Nephron (organoid): ENCODE data around the gene ZNF740.
A peak's percentile ranks its signal among the peaks of the same experiment; 100 is the strongest.

Experiments
- H3K27ac Mint-ChIP-seq, 3 experiments: 2 replicates each; pipeline ENCODE4 v1.8.0; 2020; ENCODE audit warnings: mixed read lengths in 3 of 3, mild to moderate bottlenecking in 2 of 3, moderate library complexity in 1 of 3
- H3K27me3 Mint-ChIP-seq: 2 replicates; pipeline ENCODE4 v1.8.0; 2021; ENCODE audit warnings: low read depth, mild to moderate bottlenecking, moderate library complexity, mixed read lengths
- H3K36me3 Mint-ChIP-seq: 2 replicates; pipeline ENCODE4 v1.8.0; 2020; ENCODE audit warnings: low read depth, mixed read lengths
- H3K4me1 Mint-ChIP-seq: 2 replicates; pipeline ENCODE4 v1.8.0; 2020; ENCODE audit warnings: mixed read lengths
- H3K4me3 Mint-ChIP-seq, 3 experiments: 2 replicates each; pipeline ENCODE4 v1.8.0; 2020; ENCODE audit warnings: mild to moderate bottlenecking in 3 of 3, mixed read lengths in 3 of 3, moderate library complexity in 2 of 3
- H3K9me3 Mint-ChIP-seq: 2 replicates; pipeline ENCODE4 v1.8.0; 2020; ENCODE audit warnings: mixed read lengths
- CTCF ChIP-seq, 3 experiments: fragments of 200-600 bp; sonication (generic); IDR thresholded peaks; one replicate each; pipeline ENCODE4 v1.5.0; 2021; ENCODE audit warnings: antibody characterized with exemption in 3 of 3; ENCODE audit not compliant: unreplicated experiment in 3 of 3

The ZNF740 gene

DNA sequence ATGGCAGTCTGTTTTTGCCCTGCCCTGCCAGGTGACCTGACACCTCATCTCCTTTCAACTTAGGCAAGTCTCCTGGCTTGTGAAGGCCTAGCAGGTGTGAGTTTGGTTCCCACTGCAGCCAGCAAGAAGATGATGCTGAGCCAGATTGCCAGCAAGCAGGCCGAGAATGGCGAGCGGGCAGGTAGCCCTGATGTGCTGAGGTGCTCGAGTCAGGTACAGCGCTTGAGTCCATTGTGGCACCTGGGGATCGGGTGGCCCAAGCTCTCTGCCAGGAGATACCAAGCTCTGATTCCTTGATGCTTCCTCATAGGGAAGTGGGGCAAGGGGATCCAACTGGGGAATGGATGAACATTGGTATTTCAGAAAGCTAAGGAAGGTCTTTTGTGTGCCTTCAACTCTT is 4.3 kb downstream of the ZNF740 start:
- no peak for TF ChIP-seq CTCF (IDR thresholded peaks at IDR 0.05; ENCODE audit: unreplicated experiment in 3 of 3)
- Mint-ChIP-seq H3K27ac (peak overlapping the region in 1 of 3 experiments; percentile 20), H3K36me3 (peaks cover 75% of the 10 kb centered on the region), H3K4me1 (peaks cover 41% of the 10 kb centered on the region), H3K27me3 (no peaks in the 10 kb centered on the region), H3K9me3 (no peaks in the 10 kb centered on the region), H3K4me3 (peak overlapping the region in 1 of 3 experiments; percentile 15)

- H3K4me1 Mint-ChIP-seq, result peaks cover 36% of the 10 kb centered on the region
- TF ChIP-seq CTCF (IDR thresholded peaks at IDR 0.05; ENCODE audit: unreplicated experiment in 3 of 3), result no peak
- no peaks in the 10 kb centered on the region for H3K27me3 Mint-ChIP-seq
- H3K9me3 Mint-ChIP-seq, result no peaks in the 10 kb centered on the region
- H3K36me3 Mint-ChIP-seq, result peaks cover 75% of the 10 kb centered on the region
- H3K27ac Mint-ChIP-seq, result no peak overlapping the region
- no peak overlapping the region for H3K4me3 Mint-ChIP-seq
Observed at GRCh38 chr12:53185582-53186153, 5.1 kb downstream of the ZNF740 start.

GRCh38 chr12:53186745-53187144 is 6.2 kb downstream of the ZNF740 start:
- Mint-ChIP-seq H3K4me3 (no peak overlapping the region), H3K27me3 (no peaks in the 10 kb centered on the region), H3K27ac (no peak overlapping the region), H3K4me1 (peaks cover 29% of the 10 kb centered on the region), H3K36me3 (peaks cover 73% of the 10 kb centered on the region), H3K9me3 (no peaks in the 10 kb centered on the region)
- TF ChIP-seq CTCF (IDR thresholded peaks at IDR 0.05; ENCODE audit: unreplicated experiment in 3 of 3), result no peak

- Mint-ChIP-seq H3K36me3 (peaks cover 67% of the 10 kb centered on the region), H3K4me3 (no peak overlapping the region), H3K27ac (no peak overlapping the region), H3K9me3 (no peaks in the 10 kb centered on the region), H3K4me1 (peaks cover 23% of the 10 kb centered on the region), H3K27me3 (no peaks in the 10 kb centered on the region)
- no peak for TF ChIP-seq CTCF (IDR thresholded peaks at IDR 0.05; ENCODE audit: unreplicated experiment in 3 of 3)
Observed at GRCh38 chr12:53187145-53187899, 6.8 kb downstream of the ZNF740 start.

- H3K4me1 Mint-ChIP-seq, result no peaks in the 10 kb centered on the region
- peaks cover 39% of the 10 kb centered on the region for H3K36me3 Mint-ChIP-seq
- no peak overlapping the region for H3K4me3 Mint-ChIP-seq
- H3K9me3 Mint-ChIP-seq, result no peaks in the 10 kb centered on the region
- H3K27ac Mint-ChIP-seq, result peak overlapping the region in 2 of 3 experiments; percentile 33 to 45
- H3K27me3 Mint-ChIP-seq, result no peaks in the 10 kb centered on the region
- peak; percentile 63 to 72 (median 70) for TF ChIP-seq CTCF (IDR thresholded peaks at IDR 0.05; ENCODE audit: unreplicated experiment in 3 of 3)
Observed at GRCh38 chr12:53190108-53190729, 9.7 kb downstream of the ZNF740 start.
